Muscle layer of colon (tissue), 2 donors: Measurements from ENCODE around the gene NKX2-8.

ENCODE experiments used
- H3K27ac ChIP-seq: one replicate; pipeline ENCODE4 v1.7.0; 2013; ENCODE audit warnings: low read depth, mild to moderate bottlenecking, low read length, moderate library complexity
- H3K27me3 ChIP-seq, 2 donors: one replicate each; pipeline ENCODE4 v1.7.0; 2013; ENCODE audit warnings: low read length in 2 of 2, mild to moderate bottlenecking in 2 of 2; ENCODE audit not compliant: insufficient read depth in 2 of 2, control insufficient read depth in 1 of 2
- H3K36me3 ChIP-seq: one replicate; pipeline ENCODE4 v1.7.0; 2013; ENCODE audit warnings: mild to moderate bottlenecking, low read length; ENCODE audit not compliant: insufficient read depth
- H3K4me1 ChIP-seq: one replicate; pipeline ENCODE4 v1.7.0; 2013; ENCODE audit warnings: mild to moderate bottlenecking, low read length; ENCODE audit not compliant: insufficient read depth
- H3K4me3 ChIP-seq, 2 donors: one replicate each; pipeline ENCODE4 v1.7.0; 2013; ENCODE audit warnings: low read length in 2 of 2, low read depth in 1 of 2, mild to moderate bottlenecking in 1 of 2, moderate library complexity in 1 of 2
- H3K9ac ChIP-seq: one replicate; pipeline ENCODE4 v1.7.0; 2013; ENCODE audit warnings: low read length
- H3K9me3 ChIP-seq: one replicate; pipeline ENCODE4 v1.7.0; 2013; ENCODE audit warnings: mild to moderate bottlenecking, low read length
- donor health status: abdominal sarcoma.
- donor health status: Adenocarcinoma of cecum.

NKX2-8 gene

DNA sequence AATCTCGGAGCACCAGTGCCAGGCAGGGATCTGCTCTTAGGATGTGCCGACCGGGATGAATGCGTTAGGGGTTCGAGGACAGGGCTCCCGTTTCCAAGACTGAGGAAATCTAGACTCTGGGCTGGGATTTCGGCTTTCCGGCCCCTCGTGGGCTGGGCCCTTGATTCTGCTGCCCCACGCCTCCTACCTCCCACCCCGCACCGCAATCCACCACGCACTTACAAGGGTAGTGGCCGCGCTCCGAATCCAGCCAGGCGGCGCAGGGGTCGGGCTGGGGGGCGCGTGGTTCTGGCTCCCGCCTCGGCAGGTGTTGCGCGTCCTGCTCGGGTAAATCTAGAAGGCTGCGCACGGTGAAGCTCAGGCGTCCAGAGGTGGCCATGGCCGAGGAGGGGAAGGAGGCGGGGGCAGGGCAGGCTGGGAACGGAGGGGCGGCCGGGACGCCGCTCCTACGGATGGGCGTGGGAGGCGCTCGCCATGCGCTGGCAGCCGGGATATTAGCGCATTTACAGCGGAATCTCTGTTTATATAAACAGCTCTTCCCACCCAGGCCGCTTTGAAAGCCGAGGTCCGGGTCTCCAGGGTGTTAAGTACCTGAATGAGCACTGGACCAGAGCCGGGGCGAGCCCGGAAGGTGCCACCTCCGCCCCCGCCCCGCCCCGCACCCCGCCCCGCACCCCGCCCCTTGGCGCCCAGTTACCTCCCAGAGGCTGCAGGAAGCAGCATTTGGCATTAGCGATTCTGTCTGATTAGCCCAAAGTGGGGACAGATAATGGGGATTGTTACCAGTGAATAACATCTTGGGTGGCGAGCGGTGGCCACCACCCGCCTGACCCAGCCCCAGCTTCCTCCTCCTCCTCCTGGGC lies at the start of gene NKX2-8:
Gene NKX2-8 (minus strand): TSS at position 604 of the 863 bp plus-strand sequence. CDS start 225 bp downstream, at position 379.
- H3K9ac ChIP-seq, result no peak within 1 kb of the TSS

GRCh38 chr14:36627981-36628380 lies 45.6 kb upstream of the NKX2-8 start:
- Histone ChIP-seq H3K4me3 (no peak overlapping the region), H3K9me3 (no peaks in the 10 kb centered on the region), H3K27ac (no peak overlapping the region), H3K4me1 (no peaks in the 10 kb centered on the region), H3K27me3 (no peaks in the 10 kb centered on the region), H3K9ac (no peak overlapping the region), H3K36me3 (no peaks in the 10 kb centered on the region)

More for the DNA sequence above, at the start of gene NKX2-8:
- no peaks in the 10 kb centered on the region for H3K4me1 ChIP-seq
- H3K9me3 ChIP-seq, result no peaks in the 10 kb centered on the region
- H3K4me3 ChIP-seq, result peak within 1 kb of the TSS; percentile 37 to 49
- H3K27ac ChIP-seq, result no peak within 1 kb of the TSS
- H3K36me3 ChIP-seq, result no peaks in the 10 kb centered on the region
- H3K27me3 ChIP-seq, result peaks cover 9 to 71% of the 10 kb centered on the region in 2 donors

DNA sequence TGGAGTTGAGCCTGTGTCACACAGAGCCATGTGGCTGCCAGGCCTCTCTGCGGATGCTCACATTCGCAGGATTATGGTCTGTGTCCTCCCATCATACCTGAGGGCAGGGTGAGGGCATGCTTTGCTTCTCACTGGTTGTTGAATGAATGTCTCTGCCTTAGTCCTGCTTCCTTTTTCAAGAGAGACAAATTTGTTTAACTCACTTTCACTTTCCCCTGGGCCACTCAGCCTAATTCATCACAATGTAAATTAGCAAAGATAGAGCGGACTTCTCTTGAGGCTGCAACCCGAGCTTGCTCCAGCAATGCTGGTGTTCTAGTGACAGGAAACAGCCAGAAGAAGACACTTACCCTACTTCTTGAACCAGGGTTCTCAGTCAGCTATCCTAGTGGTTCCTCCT lies 43.7 kb upstream of the NKX2-8 start:
- Histone ChIP-seq H3K9me3 (no peaks in the 10 kb centered on the region), H3K4me3 (no peak overlapping the region), H3K4me1 (no peaks in the 10 kb centered on the region), H3K36me3 (no peaks in the 10 kb centered on the region), H3K27ac (no peak overlapping the region), H3K9ac (no peak overlapping the region), H3K27me3 (no peaks in the 10 kb centered on the region)

GRCh38 chr14:36625436-36625835 lies 43.0 kb upstream of the NKX2-8 start:
- H3K9ac ChIP-seq, result no peak overlapping the region
- no peaks in the 10 kb centered on the region for H3K36me3 ChIP-seq
- no peaks in the 10 kb centered on the region for H3K27me3 ChIP-seq
- no peak overlapping the region for H3K27ac ChIP-seq
- no peaks in the 10 kb centered on the region for H3K9me3 ChIP-seq
- H3K4me1 ChIP-seq, result no peaks in the 10 kb centered on the region
- no peak overlapping the region for H3K4me3 ChIP-seq

DNA sequence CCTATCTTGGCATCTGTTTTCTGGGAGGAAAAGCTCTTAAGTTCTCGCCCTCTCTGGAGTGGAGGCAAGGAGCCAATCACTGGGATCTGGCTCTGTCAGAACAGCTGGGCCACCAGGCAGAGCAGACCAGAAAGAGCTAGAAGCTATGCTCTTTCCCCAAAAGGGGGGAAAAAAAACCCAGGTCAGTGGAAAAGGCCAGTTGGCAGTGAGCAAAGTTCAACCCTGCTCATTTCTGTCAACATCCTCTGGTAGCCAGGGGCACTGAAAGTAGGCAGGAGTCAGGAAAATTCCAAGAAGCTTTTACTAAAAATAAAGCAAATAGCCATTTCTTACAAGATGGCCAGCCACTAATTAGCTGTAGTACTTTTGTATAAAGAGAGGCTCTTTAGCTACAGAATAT lies 42.6 kb upstream of the NKX2-8 start:
- Histone ChIP-seq H3K27me3 (no peaks in the 10 kb centered on the region), H3K9ac (no peak overlapping the region), H3K4me3 (no peak overlapping the region), H3K27ac (no peak overlapping the region), H3K4me1 (no peaks in the 10 kb centered on the region), H3K9me3 (no peaks in the 10 kb centered on the region), H3K36me3 (no peaks in the 10 kb centered on the region)

DNA sequence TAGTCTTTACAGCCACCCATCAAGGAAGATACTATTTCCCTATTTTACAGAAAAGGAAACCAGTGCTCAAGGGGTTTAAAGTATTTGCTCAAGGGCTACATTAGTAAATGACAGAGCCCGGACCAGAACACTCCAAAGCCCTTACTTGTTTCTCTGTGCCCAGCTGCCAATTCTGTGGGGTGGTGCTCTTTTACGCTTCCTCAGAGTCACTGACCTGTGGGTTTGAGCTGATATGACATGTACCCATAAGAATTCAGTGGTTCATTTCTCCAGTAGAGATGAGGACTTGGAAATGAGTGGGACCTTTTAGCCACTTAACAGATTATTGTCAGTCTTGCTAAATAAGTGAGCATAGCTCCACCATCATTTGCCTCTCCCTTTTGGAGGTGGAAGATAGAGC lies 37.4 kb upstream of the NKX2-8 start:
- Histone ChIP-seq H3K4me1 (no peaks in the 10 kb centered on the region), H3K9ac (no peak overlapping the region), H3K9me3 (no peaks in the 10 kb centered on the region), H3K4me3 (no peak overlapping the region), H3K27me3 (no peaks in the 10 kb centered on the region), H3K27ac (no peak overlapping the region), H3K36me3 (no peaks in the 10 kb centered on the region)

DNA sequence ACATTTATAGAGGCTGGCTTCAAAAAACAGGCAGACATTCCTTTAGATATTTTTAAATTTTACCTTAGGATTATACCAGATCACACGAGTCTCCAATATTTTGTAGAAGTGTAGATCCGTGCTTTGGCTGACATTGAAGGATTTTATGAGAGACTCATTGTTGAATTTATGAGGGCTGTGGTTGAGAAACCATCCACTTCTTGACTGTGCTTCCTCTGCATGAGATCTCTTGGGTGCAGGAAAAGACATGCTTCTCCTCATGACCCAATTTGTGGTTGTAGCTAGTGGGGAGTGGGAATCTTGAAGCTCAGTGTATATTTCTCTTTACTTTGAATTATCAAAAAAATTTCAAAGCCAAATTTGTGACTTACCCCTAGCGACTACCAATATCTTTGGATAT lies 36.7 kb upstream of the NKX2-8 start:
- no peaks in the 10 kb centered on the region for H3K9me3 ChIP-seq
- no peak overlapping the region for H3K4me3 ChIP-seq
- no peaks in the 10 kb centered on the region for H3K27me3 ChIP-seq
- H3K36me3 ChIP-seq, result no peaks in the 10 kb centered on the region
- H3K9ac ChIP-seq, result no peak overlapping the region
- no peaks in the 10 kb centered on the region for H3K4me1 ChIP-seq
- H3K27ac ChIP-seq, result no peak overlapping the region

DNA sequence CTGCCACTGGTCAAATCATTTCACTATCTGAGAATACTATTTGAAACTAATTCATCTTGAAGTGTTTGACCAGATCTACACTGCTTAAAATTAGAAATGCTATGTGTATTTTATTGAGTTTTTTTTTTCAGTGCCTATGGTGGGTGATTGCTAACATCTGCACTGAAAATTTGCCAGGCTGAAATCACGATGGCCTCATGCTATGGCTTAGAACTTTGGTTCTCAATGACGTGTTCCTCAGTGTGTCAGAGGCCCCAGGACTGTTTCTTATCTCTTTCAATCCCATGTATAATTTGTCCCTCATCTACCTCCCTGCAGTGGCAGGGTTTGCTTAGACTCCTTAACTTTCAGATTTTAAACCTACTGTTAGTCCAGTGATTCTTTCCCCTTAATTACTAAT lies 36.2 kb upstream of the NKX2-8 start:
- no peaks in the 10 kb centered on the region for H3K27me3 ChIP-seq
- H3K36me3 ChIP-seq, result no peaks in the 10 kb centered on the region
- no peaks in the 10 kb centered on the region for H3K9me3 ChIP-seq
- no peak overlapping the region for H3K4me3 ChIP-seq
- no peaks in the 10 kb centered on the region for H3K4me1 ChIP-seq
- H3K9ac ChIP-seq, result no peak overlapping the region
- H3K27ac ChIP-seq, result no peak overlapping the region

GRCh38 chr14:36617824-36618223 lies 35.4 kb upstream of the NKX2-8 start:
- Histone ChIP-seq H3K36me3 (no peaks in the 10 kb centered on the region), H3K27me3 (no peaks in the 10 kb centered on the region), H3K27ac (no peak overlapping the region), H3K4me3 (no peak overlapping the region), H3K4me1 (no peaks in the 10 kb centered on the region), H3K9ac (no peak overlapping the region), H3K9me3 (no peaks in the 10 kb centered on the region)

DNA sequence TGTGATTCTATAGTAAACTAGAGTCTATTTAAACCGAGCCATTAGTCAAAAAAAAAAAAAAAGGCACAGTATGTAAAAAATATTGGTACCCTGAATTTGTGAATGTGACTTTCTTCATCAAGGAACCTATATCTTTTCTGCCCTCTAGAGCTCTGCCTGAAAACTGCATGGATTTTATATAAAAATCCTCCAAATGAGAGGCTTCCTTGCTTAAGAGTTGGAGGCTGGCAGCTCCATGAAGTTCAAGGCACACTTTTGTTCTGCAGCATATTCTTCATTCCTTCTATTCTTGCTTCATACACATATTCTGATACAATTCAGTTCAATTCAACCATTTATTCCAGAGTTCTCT lies 23.1 kb upstream of the NKX2-8 start:
- Histone ChIP-seq H3K27me3 (no peaks in the 10 kb centered on the region), H3K4me3 (no peak overlapping the region)

DNA sequence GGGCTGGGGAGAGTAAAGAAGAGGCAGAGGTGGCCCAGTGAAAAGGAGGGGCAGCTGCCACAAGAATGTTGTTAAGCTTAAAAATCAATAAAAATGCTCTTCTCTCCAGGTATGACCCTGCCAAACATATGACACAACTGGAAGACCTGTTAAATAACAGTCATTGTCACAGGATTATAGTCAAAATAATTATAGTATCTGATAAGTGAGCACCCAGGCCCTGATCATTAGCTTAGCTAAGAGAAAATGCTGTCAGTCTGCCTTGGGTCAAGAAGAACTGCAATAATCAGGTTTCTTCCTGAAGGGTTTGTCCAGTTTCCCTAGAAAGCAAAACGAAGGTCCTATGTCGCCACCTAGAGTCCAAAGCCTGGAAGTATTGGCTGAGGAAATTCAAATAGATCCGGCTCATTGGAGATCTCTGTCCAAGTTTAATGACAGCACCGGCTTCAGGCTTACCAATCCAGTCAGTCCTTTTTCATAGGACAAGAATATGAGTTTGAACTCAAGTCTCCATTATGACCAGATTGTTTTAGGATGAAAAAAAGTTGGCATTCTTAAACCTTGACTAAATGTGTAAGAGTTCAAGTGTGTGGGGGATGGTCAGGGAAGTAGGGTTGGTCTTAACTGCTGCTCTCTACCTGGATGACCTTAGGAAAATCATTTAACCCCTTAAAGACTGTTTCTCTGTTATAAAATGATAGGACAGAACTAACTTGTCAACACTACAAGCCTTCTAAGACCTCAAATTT lies 22.5 kb upstream of the NKX2-8 start:
- Histone ChIP-seq H3K4me1 (no peaks in the 10 kb centered on the region), H3K36me3 (no peaks in the 10 kb centered on the region), H3K27ac (no peak overlapping the region), H3K4me3 (no peak overlapping the region), H3K27me3 (no peaks in the 10 kb centered on the region), H3K9me3 (no peaks in the 10 kb centered on the region), H3K9ac (no peak overlapping the region)

More for the DNA sequence above, 23.1 kb upstream of the NKX2-8 start:
- H3K27ac ChIP-seq, result no peak overlapping the region
- no peaks in the 10 kb centered on the region for H3K4me1 ChIP-seq
- no peaks in the 10 kb centered on the region for H3K9me3 ChIP-seq
- no peak overlapping the region for H3K9ac ChIP-seq
- no peaks in the 10 kb centered on the region for H3K36me3 ChIP-seq
